Tibial nerve (tissue), 4 donors: ENCODE measurements around the gene CLCF1. TPM values are rescaled to one million over a fixed set of nuclear protein-coding genes. Genes with fewer than 3 reads are reported as not detected.

Source experiments
- DNase-seq, 2 donors: peaks; one replicate each; pipeline ENCODE4 v3.0.0-alpha.2; 2019; ENCODE audit warnings: low spot score in 2 of 2
- H3K27ac ChIP-seq, 4 donors: fragments of 200-600 bp; sonication (generic) in 3 of 4; one replicate each; pipeline ENCODE4 v1.5.1; 2017 to 2019; ENCODE audit warnings: mild to moderate bottlenecking in 1 of 4
- H3K27me3 ChIP-seq, 2 donors: fragments of 200-600 bp; sonication (generic) in 1 of 2; one replicate each; pipeline versions ENCODE4 v1.5.1 to v1.6.0; 2017 to 2019
- H3K36me3 ChIP-seq, 3 donors: fragments of 200-600 bp; sonication (generic); one replicate each; pipeline ENCODE4 v1.5.1; 2018 to 2019
- H3K4me1 ChIP-seq, 4 donors: fragments of 200-600 bp; sonication (generic) in 3 of 4; one replicate each; pipeline ENCODE4 v1.5.1; 2017 to 2019
- H3K4me3 ChIP-seq, 4 donors: fragments of 200-600 bp; sonication (generic) in 3 of 4; one replicate each; pipeline ENCODE4 v1.5.1; 2017 to 2019; ENCODE audit warnings: mild to moderate bottlenecking in 1 of 4, moderate library complexity in 1 of 4
- H3K9me3 ChIP-seq, 4 donors: fragments of 200-600 bp; sonication (generic) in 3 of 4; one replicate each; pipeline ENCODE4 v1.5.1; 2017 to 2019
- EP300 ChIP-seq, 2 donors: sonication (generic); formaldehyde crosslinking; IDR thresholded peaks; one replicate each; pipeline ENCODE4 v1.6.1; 2017; ENCODE audit warnings: antibody characterized with exemption in 2 of 2, mild to moderate bottlenecking in 1 of 2
- POLR2A ChIP-seq, 2 donors: fragments of 450-650 bp; IDR thresholded peaks; one replicate each; pipeline ENCODE4 v1.6.1; 2017; ENCODE audit warnings: antibody characterized with exemption in 2 of 2, mild to moderate bottlenecking in 2 of 2, moderate library complexity in 2 of 2
- WGBS, 2 donors: methylation state at CpG; one replicate each; pipeline ENCODE4 v1.1.5; 2018; 5-methylcytosine and 5-hydroxymethylcytosine counted together
- total RNA-seq, 4 donors: library from RNA; depleted of rRNA; stranded (reverse); fragments of >200 nt; gene quantifications; one replicate each; pipeline ENCODE4 v1.1.0, GENCODE V29; 2016
- TF ChIP-seq, protein P1 (sequence below), 5 experiments: fragments of 200-600 bp in 3 of 5; fragments of 450-650 bp in 2 of 5; sonication (generic) in 3 of 5; IDR thresholded peaks; one replicate each; pipeline ENCODE4 v1.5.1; 2016 to 2019; ENCODE audit warnings: antibody characterized with exemption in 5 of 5, mild to moderate bottlenecking in 3 of 5, moderate library complexity in 2 of 5

Gene CLCF1
- total RNA-seq, 4 donors from 2014 or later: 3.7 to 23.1 (median 5.9) TPM

DNA sequence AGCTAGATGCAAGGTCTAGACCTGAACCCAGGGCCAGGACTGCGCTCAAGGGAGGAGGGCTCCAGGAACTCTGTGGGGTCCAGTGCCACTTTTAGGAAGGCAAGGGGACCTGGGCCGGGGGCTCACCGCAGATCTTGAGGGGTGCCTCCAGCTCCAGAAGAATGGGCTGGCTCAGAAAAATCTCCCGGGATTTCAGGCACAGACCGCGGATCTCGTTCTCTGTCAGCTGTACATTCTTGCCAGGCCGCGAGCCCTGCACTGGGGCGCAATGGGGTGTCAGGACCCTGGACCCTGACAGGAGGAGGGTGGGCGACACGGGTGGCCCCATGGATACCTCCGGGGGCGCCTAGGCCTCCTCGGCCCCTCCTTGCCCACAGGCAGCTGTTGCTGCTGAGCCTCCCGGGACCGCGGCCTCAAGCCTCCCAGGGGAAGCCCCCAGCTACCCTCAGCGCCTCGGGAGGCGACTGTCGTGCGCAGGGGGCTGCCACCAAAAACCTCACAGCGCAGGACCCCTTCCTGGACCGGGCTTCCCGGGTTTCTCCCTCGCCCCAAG lies 27.6 kb upstream of the CLCF1 start:
- Histone ChIP-seq H3K36me3 (peaks cover 0 to 45% (median 21%) of the 10 kb centered on the region in 3 donors), H3K4me3 (peak overlapping the region; percentile 75 to 99 (median 90)), H3K4me1 (peaks cover 0 to 76% (median 26%) of the 10 kb centered on the region in 4 donors), H3K27ac (peak overlapping the region; percentile 91 to 98 (median 94)), H3K9me3 (no peaks in the 10 kb centered on the region), H3K27me3 (no peaks in the 10 kb centered on the region)
- no peak for DNase-seq
- WGBS, 2 donors: 7 to 8% methylated on average over 10 to 18 of the region's 27 CpGs
- TF ChIP-seq POLR2A (IDR thresholded peaks at IDR 0.05): no peak
- no peak for TF ChIP-seq EP300 (IDR thresholded peaks at IDR 0.05)
- TF ChIP-seq, protein P1, sequence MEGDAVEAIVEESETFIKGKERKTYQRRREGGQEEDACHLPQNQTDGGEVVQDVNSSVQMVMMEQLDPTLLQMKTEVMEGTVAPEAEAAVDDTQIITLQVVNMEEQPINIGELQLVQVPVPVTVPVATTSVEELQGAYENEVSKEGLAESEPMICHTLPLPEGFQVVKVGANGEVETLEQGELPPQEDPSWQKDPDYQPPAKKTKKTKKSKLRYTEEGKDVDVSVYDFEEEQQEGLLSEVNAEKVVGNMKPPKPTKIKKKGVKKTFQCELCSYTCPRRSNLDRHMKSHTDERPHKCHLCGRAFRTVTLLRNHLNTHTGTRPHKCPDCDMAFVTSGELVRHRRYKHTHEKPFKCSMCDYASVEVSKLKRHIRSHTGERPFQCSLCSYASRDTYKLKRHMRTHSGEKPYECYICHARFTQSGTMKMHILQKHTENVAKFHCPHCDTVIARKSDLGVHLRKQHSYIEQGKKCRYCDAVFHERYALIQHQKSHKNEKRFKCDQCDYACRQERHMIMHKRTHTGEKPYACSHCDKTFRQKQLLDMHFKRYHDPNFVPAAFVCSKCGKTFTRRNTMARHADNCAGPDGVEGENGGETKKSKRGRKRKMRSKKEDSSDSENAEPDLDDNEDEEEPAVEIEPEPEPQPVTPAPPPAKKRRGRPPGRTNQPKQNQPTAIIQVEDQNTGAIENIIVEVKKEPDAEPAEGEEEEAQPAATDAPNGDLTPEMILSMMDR (IDR thresholded peaks at IDR 0.05): no peak

DNA sequence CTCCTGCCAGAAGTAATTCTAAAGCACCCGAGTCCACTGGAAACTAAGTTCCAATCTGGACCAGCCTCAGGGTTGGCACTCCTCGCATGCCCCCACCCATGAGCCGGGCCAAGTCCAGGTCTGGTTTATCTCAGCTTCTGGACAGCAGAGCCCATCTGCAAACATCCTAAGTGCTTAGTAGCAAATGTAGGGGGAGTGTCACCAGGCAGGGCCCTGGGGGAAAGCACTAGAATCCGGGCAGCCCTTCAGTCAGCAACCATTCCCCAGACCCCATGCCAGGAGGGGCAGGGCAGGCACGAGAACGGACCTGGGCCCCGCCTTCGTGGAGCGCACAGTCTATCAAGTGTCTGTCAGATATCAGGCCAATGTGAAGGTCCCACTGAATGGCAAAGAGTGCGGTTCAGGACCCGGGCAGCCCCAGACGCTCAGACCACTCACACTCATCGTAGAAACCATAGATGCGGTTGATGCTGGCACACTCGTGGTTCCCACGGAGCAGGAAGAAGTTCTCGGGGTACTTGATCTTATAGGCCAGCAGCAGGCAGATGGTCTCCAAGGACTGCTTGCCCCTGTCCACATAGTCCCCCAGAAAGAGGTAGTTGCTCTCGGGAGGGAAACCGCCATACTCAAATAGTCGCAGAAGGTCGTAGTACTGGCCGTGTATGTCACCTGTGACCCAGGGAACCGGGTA lies 27.0 kb upstream of the CLCF1 start:
- Histone ChIP-seq H3K4me1 (peaks cover 0 to 74% (median 26%) of the 10 kb centered on the region in 4 donors), H3K27ac (peak overlapping the region; percentile 91 to 98 (median 94)), H3K27me3 (no peaks in the 10 kb centered on the region), H3K4me3 (peak overlapping the region; percentile 75 to 99 (median 90)), H3K36me3 (peaks cover 0 to 52% (median 21%) of the 10 kb centered on the region in 3 donors), H3K9me3 (no peaks in the 10 kb centered on the region)
- TF ChIP-seq POLR2A (IDR thresholded peaks at IDR 0.05): no peak
- TF ChIP-seq, protein P1 (IDR thresholded peaks at IDR 0.05): no peak
- TF ChIP-seq EP300 (IDR thresholded peaks at IDR 0.05): no peak
- no peak for DNase-seq
- WGBS, 2 donors: 32 to 41% methylated on average over 23 of the region's 23 CpGs

DNA sequence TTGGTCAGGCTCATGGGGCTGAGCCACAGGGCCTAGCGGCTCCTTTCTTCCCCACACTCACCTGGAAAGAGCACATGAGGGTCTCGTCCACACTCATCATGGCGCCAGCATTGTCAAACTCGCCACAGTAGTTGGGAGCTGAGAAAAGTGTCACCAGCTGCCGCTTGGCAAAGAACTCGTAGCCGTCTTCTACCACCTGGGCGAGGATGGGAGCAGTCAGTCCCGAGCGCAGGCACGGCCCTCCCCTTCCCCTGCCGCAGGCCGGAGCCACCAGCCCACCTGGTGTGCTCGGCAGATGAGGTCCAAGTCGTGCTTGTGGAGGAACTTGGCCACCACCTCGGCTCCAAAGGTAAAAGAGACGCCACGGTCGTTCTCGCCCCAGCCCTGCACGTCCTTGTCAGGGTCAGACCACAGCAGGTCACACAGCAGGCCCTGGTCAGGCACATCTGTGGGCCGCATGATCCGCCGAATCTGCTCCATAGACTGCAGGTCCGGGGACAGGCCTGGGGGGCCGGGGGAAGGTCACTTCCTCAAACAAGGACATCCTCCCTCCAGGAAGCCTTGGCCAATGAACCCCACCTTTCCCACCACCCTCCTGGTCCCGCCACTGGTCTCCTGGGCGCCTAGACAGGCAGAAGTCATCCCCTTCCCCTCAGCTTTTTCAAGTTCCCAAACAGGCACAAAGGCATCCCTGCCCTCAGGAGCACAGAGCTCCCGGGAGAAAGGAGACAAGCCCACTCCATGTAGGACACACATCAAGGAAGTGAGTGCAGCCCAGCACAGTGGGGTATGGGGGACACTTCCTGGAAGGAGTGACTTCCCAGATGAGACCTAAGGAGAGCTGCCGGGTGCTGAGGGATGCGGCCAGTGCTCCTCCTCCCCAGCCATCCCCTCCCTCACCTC lies 25.5 kb upstream of the CLCF1 start:
- Histone ChIP-seq H3K36me3 (peaks cover 0 to 65% (median 21%) of the 10 kb centered on the region in 3 donors), H3K27ac (peak overlapping the region in 1 of 4 donors; percentile 26), H3K4me3 (no peak overlapping the region), H3K4me1 (peaks cover 0 to 60% (median 26%) of the 10 kb centered on the region in 4 donors), H3K27me3 (no peaks in the 10 kb centered on the region), H3K9me3 (no peaks in the 10 kb centered on the region)
- no peak for TF ChIP-seq EP300 (IDR thresholded peaks at IDR 0.05)
- TF ChIP-seq, protein P1 (IDR thresholded peaks at IDR 0.05): no peak
- no peak for TF ChIP-seq POLR2A (IDR thresholded peaks at IDR 0.05)
- 73 to 82% methylated on average over 16 to 27 of the region's 31 CpGs for WGBS, 2 donors
- no peak for DNase-seq

DNA sequence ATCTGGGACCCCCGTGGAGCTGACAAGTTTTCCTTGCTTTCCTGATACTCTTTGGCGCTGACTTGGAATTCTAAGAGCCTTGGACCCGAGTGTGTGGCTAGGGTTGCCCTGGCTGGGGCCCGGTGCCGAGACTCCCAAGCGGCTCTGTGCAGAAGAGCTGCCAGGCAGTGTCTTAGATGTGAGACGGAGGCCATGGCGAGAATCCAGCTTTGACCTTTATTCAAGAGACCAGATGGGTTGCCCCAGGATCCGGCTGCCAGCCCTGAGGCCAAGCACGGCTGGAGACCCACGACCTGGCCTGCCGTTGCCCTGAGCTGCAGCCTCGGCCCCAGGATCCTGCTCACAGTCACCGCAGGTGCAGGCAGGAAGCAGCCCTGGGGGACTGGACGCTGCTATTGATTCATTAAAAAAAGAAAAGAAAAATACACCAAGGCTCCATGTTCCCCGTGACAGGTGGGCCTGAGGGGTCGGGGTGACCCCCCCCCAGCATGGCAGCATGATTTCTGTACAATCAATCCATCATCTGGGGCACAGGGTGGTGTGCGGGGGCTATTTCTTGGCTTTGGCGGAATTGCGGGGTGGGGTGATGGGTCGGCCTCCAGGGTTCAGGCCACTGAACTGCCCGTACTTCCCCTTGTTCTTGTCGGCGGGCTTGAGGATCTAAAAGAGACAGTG lies 24.7 kb upstream of the CLCF1 start:
- no peaks in the 10 kb centered on the region for H3K27me3 ChIP-seq
- H3K9me3 ChIP-seq: no peaks in the 10 kb centered on the region
- no peak for DNase-seq
- H3K27ac ChIP-seq: no peak overlapping the region
- peaks cover 0 to 61% (median 25%) of the 10 kb centered on the region in 4 donors for H3K4me1 ChIP-seq
- TF ChIP-seq EP300 (IDR thresholded peaks at IDR 0.05) (no peak), POLR2A (IDR thresholded peaks at IDR 0.05) (no peak)
- TF ChIP-seq, protein P1 (IDR thresholded peaks at IDR 0.05): no peak
- whole genome bisulfite sequencing, 2 donors: 73 to 77% methylated on average over 18 to 24 of the region's 24 CpGs
- no peak overlapping the region for H3K4me3 ChIP-seq
- peaks cover 0 to 72% (median 21%) of the 10 kb centered on the region in 3 donors for H3K36me3 ChIP-seq
